NCI-H1436 treated with DMSO at 0.1 percent for 48 hours (cell line): ENCODE data around the gene VTCN1.

ENCODE experiments used
- DNase-seq: peaks from one replicate; lab custom pipeline; 2025; lab: John Stamatoyannopoulos, UW

VTCN1 gene

GRCh38 chr1:117209094-117209493 lies 1.6 kb downstream of the VTCN1 start:
- no peak for DNase-seq

DNA sequence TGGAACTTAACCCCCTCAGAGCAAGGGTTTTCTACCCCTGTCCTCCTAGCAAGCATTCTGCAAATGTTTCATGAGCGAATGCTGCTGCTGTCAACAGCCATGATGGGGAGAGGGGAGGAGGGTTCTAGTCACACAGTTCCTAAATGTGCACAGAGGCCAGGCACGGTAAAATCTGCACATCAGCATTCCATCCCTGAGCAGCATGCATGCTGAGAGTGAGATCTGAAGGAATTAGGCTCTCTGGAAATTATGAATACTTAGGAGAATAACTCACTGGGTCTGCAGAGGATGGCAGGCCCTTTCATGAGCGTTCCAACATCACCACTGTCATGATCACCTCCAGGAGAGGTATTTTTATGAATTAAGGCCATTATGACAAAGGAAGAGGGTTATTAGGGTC lies 2.1 kb downstream of the VTCN1 start:
- no peak for DNase-seq

GRCh38 chr1:117205368-117205767 lies 5.4 kb downstream of the VTCN1 start:
- no peak for DNase-seq

DNA sequence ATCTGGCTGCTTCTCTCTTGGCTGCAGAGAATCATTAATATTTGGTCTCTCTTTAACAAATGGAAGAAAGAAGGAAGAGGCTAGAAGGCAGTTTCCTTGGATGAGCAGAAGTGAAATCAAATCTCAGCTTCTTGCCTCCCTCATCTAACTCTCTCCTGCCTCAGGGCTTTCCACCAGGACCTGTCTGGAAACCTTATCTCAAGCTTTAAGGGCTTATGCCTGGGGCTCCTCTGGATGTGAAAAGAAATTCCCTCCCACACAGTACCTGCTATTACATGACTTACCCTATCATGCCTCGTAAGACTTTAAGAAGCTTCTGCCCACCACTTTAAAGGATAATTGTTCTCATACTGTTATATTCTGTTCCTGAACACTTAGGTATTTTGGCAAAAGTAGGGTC lies 8.9 kb downstream of the VTCN1 start:
- DNase-seq: no peak

- no peak for DNase-seq
Measured at GRCh38 chr1:117198097-117198496, 12.6 kb downstream of the VTCN1 start.

DNA sequence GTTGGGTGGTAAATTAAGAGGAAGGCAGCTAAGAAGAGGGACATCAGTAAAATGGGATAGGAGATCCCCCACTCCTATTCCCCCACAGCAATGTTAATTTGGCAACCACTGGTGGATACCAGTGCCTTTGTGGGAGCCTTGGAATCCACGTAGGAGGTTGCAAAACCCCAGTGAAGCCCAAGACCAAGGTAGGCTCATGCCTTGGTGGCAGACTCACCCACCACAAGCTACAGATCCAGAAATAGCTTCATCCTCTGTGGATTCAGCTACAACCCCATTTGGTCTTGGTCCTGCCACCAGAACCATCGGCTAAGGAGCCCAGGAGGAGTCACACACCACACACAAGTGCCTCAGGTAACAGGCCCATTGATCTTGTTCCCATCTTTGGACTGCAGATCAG lies 21.0 kb downstream of the VTCN1 start:
- no peak for DNase-seq

GRCh38 chr1:117188816-117189437 lies 21.8 kb downstream of the VTCN1 start:
- no peak for DNase-seq

DNA sequence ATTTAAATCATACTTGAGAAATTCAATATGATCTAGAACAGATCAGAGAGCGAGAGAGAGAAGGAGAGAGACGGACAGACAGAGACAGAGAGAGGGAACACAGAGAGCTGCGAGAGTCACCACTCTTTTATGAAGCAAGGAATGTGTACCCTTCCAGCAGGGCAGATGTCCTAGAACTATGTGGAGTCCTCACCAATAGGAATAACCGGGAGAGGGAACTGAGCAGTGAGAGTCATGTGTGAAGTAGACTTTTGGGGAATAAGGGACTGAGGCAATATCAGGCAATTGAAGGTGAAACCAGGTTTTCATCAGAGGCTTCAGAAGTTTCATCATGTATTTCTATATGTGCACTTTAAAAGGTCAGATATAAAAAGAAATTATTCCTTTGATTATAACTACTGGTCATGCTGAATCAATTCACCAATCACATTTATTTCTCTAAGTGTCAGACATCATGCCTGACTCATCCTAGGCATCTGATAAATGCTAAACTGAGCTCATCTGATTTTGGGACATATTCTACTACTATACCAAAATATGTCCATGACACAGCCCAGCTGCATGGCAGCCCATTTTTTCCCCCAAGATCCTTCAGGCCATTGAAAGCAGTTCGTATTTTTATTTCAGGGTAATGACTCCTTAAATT lies 22.4 kb downstream of the VTCN1 start:
- DNase-seq: no peak

DNA sequence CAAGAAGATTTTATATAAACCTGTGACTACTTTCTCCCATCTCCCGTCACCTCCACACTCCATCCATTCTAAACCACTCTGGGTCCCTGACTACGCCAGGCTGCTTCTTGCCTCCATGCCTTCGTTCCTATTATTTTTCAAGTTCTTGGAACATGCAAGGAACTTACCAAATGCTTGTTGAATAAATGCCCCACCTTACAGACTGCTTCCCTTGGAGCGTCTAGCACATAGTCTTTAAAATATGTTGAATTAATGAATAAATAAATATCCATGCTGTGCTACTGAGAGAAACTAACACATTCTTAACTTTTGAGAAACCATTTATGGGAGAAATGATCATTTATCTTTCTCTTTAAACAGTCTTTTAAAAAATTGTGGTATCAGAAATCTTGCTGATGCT lies 27.6 kb downstream of the VTCN1 start:
- no peak for DNase-seq

DNA sequence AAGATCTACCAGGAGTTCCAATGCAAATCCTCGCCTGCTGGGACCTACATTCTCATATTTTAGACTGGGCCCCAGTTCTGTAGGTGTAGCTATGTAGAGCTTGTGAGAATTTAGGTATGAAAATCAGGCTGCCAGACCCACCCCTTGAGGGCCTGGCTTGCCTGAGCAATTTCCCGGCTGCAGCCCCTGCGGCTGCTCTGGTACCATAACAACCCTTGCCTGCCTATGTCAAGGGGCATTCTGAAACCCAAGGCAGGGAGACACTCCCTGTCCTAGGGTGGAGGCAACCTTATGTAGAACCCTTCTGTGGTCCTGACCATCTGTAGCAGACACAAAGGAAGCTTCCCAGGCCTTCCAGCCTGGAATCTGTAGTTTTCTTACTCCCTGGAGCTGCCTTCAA lies 28.4 kb downstream of the VTCN1 start:
- no peak for DNase-seq

DNA sequence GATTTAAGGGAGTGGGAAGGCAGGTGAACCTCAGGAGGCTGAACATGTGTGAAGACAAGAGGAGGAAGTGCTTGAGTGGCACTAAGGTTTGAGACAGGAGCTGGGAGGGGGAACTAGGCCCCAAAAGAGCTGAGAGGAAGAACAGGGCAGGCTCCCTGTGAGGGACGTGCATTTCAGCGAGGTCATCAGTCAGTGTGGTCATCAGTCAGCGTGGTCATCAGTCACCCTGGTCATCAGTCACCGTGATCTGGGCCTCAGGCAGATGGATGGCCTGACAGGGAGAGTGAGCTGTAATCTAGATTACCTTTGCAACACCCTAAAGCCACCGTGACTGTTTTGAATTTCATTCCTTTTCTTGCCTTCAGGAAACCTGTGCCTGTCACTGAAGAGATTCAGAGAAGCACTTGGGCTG lies 29.1 kb downstream of the VTCN1 start:
- no peak for DNase-seq

GRCh38 chr1:117180147-117180967 lies 30.4 kb downstream of the VTCN1 start:
- DNase-seq: no peak

- DNase-seq: no peak
Measured at GRCh38 chr1:117179471-117179870, 31.3 kb downstream of the VTCN1 start.

GRCh38 chr1:117178756-117179155 lies 32.0 kb downstream of the VTCN1 start:
- no peak for DNase-seq

DNA sequence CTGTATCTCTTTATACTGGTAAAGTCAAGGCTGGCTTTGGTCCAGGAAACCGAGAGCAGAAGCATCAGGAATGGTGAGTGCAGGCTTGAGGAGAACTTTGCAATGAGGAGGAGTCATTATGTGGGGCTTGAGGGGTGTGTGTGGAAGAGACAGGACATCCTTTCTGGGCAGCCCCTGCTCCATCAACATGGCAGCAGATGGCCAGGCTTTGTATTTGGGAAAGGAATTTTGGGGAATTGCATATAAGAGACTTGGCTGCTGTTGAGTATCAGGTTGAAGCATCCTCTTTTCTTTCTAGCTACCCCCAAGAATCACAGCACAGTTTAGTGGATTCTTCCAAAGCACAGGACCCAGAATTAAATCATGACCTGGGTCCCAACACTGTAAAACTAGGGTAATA lies 33.4 kb downstream of the VTCN1 start:
- DNase-seq: no peak

GRCh38 chr1:117176579-117176978 lies 34.1 kb downstream of the VTCN1 start:
- DNase-seq: no peak

- no peak for DNase-seq
Measured at GRCh38 chr1:117174851-117175250, 35.9 kb downstream of the VTCN1 start.

GRCh38 chr1:117173691-117174090 lies 37.0 kb downstream of the VTCN1 start:
- DNase-seq: no peak

GRCh38 chr1:117173006-117173405 lies 37.7 kb downstream of the VTCN1 start:
- no peak for DNase-seq

DNA sequence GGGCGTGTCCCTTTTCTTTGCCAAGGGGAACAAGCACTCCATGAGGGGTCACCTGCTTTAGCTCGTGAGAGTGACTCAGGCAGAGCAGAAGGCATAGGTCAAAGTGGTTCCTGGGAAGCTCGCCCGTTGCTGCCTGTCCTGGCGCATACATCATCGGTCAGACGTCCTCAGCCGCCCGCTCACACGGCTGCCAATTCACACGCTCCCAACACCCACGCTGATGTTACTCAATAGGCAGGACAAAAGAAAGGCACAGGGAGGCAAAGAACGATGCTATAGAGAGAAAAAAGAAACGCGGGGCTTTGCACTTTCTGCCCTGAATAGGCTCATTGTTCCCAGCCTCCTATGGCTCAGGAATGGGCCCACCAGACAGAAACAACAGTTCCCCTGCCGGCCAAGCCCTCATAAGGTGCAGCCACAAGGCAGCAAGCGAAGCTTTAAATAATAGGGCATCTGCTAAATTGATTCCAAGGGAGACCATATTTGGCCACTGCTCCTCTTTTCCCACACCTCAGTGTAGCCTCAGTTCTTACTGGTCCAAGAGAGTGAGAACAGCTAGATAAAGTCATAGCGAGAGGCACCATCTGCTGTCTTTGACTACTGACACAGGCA lies 38.7 kb downstream of the VTCN1 start:
- no peak for DNase-seq

- DNase-seq: no peak
Measured at GRCh38 chr1:117169871-117170596, 40.7 kb downstream of the VTCN1 start.

DNA sequence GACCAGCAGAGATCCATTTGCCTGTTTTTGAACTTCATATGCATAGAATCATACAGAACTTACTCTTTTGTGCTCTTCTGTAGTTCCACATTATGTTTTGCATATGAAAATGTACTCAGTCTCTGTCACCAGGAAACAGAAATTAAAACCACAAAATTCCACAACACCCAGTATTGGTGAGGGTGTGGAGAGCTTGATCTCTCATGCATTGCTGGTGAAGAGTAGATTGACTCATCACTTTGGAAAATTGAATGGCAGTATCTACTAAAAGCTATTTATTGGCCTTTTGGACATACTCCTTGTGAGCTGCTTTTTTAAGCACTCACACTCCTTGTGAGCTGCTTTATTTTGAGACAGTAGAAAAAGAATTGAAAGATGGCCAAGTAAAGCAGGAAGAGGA lies 43.3 kb downstream of the VTCN1 start:
- DNase-seq: no peak
